ENCODE measurements around the gene TANC1. TPM values are rescaled to one million over a fixed set of nuclear protein-coding genes. Genes with fewer than 3 reads are reported as not detected.

TANC1 gene
- total RNA-seq, 4 donors from 2014 or later = 34.5 to 125 (median 47.0) TPM

DNA sequence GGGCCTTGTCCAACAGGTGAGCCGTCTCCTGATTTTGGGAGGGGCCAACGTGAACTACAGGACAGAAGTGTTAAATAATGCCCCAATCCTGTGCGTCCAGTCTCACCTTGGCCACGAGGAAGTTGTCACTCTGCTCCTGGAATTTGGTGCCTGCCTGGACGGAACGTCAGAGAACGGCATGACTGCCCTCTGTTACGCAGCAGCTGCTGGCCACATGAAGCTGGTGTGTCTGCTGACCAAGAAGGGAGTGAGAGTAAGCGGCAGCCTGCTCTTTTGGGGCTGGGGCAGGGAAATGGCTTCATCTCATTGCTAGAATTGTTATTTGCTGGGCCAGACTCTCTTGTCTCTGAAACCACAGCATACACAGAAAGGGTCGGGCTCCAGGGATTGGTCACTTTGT, 225.8 kb downstream of the TANC1 start:
- Histone ChIP-seq H3K4me1 (no peaks in the 10 kb centered on the region), H3K4me3 (no peak overlapping the region), H3K27ac (no peak overlapping the region), H3K36me3 (peaks cover 0 to 10% (median 4%) of the 10 kb centered on the region in 4 donors), H3K27me3 (no peaks in the 10 kb centered on the region), H3K9me3 (no peaks in the 10 kb centered on the region)
- intact Hi-C loops (cut with DNase I; ENCODE audit: low total_unique reads) = no loop called here
- TF ChIP-seq EP300 (IDR thresholded peaks at IDR 0.05; ENCODE audit: low read depth) (no peak), POLR2AphosphoS5 (IDR thresholded peaks at IDR 0.05) (no peak), POLR2A (IDR thresholded peaks at IDR 0.05) (no peak)
- TF ChIP-seq, protein P1, sequence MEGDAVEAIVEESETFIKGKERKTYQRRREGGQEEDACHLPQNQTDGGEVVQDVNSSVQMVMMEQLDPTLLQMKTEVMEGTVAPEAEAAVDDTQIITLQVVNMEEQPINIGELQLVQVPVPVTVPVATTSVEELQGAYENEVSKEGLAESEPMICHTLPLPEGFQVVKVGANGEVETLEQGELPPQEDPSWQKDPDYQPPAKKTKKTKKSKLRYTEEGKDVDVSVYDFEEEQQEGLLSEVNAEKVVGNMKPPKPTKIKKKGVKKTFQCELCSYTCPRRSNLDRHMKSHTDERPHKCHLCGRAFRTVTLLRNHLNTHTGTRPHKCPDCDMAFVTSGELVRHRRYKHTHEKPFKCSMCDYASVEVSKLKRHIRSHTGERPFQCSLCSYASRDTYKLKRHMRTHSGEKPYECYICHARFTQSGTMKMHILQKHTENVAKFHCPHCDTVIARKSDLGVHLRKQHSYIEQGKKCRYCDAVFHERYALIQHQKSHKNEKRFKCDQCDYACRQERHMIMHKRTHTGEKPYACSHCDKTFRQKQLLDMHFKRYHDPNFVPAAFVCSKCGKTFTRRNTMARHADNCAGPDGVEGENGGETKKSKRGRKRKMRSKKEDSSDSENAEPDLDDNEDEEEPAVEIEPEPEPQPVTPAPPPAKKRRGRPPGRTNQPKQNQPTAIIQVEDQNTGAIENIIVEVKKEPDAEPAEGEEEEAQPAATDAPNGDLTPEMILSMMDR (IDR thresholded peaks at IDR 0.05) = no peak
- 89% methylated on average over 10 of the region's 10 CpGs; no CpG with 5 or more reads in 1 of the 2 donors for WGBS, 2 donors (ENCODE audit: low coverage in 1 of 2)
- DNase-seq = no peak
- in situ Hi-C loops (cut with MboI; ENCODE audit: low pct_ligation_motif_present in 1 of 4, low pct_unique_long_range_greater_than_20kb in 1 of 4, low sequenced_read_pairs in 3 of 4) = no loop called here

DNA sequence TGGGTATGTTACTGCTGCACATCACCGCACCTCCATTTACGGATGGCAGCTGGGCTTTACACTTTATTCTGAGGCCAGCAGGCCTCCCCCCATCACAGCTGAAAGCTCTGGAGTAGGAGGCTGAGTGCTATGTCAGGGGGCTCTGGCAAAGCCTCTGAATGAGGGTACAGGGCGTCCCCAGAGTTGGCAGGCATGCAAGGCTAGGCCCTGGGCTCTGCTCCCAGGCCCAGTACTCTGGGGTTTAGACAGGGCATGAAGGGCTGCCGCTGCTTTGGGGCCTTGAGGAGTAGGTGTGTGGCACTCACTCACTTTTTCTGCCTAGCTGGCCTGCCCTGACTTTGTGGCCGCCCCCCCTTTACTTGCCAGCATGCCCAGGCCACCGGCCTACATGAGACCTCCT, 227.3 kb downstream of the TANC1 start:
- in situ Hi-C loops (cut with MboI; ENCODE audit: low pct_ligation_motif_present in 1 of 4, low pct_unique_long_range_greater_than_20kb in 1 of 4, low sequenced_read_pairs in 3 of 4) (no loop called here), intact Hi-C loops (cut with DNase I; ENCODE audit: low total_unique reads) (no loop called here)
- Histone ChIP-seq H3K27me3 (no peaks in the 10 kb centered on the region), H3K9me3 (no peaks in the 10 kb centered on the region), H3K27ac (no peak overlapping the region), H3K4me1 (no peaks in the 10 kb centered on the region), H3K4me3 (no peak overlapping the region), H3K36me3 (peaks cover 0 to 10% (median 4%) of the 10 kb centered on the region in 4 donors)
- DNase-seq = no peak
- TF ChIP-seq POLR2A (IDR thresholded peaks at IDR 0.05) (no peak), EP300 (IDR thresholded peaks at IDR 0.05; ENCODE audit: low read depth) (no peak), POLR2AphosphoS5 (IDR thresholded peaks at IDR 0.05) (no peak)
- TF ChIP-seq, protein P1 (IDR thresholded peaks at IDR 0.05) = no peak
- WGBS, 2 donors (ENCODE audit: low coverage in 1 of 2) = 94 to 96% methylated on average over 2 to 6 of the region's 6 CpGs

DNA sequence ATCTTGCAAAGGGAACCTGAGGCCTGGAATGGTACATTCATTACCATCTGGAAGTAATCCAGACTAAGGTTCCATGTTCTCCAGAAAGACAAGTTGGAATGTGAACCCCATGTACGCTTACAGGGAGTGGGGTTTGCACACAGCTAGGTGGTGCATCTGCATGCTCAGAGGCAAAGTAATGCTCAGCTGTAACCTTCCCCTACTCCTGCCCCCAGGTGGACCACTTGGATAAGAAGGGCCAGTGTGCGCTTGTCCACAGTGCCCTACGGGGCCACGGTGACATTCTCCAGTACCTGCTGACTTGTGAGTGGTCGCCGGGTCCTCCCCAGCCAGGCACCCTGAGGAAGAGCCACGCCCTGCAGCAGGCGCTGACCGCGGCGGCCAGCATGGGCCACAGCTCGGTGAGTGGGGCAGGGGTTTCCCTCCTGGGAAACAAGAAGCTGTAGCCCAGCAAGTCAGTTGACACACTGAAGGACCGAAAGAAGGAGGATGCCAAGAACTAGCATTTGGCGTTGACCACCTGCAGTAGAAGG, 228.0 kb downstream of the TANC1 start:
- H3K9me3 ChIP-seq = no peaks in the 10 kb centered on the region
- 95% methylated on average over 13 of the region's 14 CpGs; no CpG with 5 or more reads in 1 of the 2 donors for WGBS, 2 donors (ENCODE audit: low coverage in 1 of 2)
- no peak for DNase-seq
- TF ChIP-seq, protein P1 (IDR thresholded peaks at IDR 0.05) = no peak
- TF ChIP-seq POLR2AphosphoS5 (IDR thresholded peaks at IDR 0.05) = no peak
- TF ChIP-seq POLR2A (IDR thresholded peaks at IDR 0.05) = no peak
- TF ChIP-seq EP300 (IDR thresholded peaks at IDR 0.05; ENCODE audit: low read depth) = no peak
- H3K36me3 ChIP-seq = peaks cover 0 to 10% (median 4%) of the 10 kb centered on the region in 4 donors
- H3K4me1 ChIP-seq = peaks cover 0 to 5% (median under 1%) of the 10 kb centered on the region in 4 donors
- no peak overlapping the region for H3K27ac ChIP-seq
- H3K27me3 ChIP-seq = no peaks in the 10 kb centered on the region
- intact Hi-C loops (cut with DNase I; ENCODE audit: low total_unique reads) (no loop called here), in situ Hi-C loops (cut with MboI; ENCODE audit: low pct_ligation_motif_present in 1 of 4, low pct_unique_long_range_greater_than_20kb in 1 of 4, low sequenced_read_pairs in 3 of 4) (no loop called here)
- no peak overlapping the region for H3K4me3 ChIP-seq

DNA sequence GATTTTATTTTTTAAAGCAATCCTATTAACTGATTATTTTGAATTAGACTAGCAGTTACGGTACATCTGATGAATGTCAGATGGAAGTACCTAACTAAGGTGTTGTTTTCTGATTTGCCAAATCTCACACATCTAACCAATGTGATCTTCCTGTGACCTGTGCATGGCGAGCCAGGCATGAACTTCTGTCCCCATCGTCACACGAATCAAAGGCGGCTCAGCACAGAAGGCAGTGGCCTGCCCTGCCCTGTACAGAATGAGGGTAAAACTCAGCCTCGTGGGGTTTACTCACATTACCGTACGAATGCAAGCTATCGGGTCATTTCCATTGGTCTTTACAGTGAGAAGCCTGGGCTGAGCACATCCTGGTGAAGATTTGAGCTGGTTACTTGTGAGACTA, 230.8 kb downstream of the TANC1 start:
- TF ChIP-seq, protein P1 (IDR thresholded peaks at IDR 0.05) = no peak
- TF ChIP-seq POLR2AphosphoS5 (IDR thresholded peaks at IDR 0.05) = no peak
- no peak for TF ChIP-seq EP300 (IDR thresholded peaks at IDR 0.05; ENCODE audit: low read depth)
- no peak for TF ChIP-seq POLR2A (IDR thresholded peaks at IDR 0.05)
- Histone ChIP-seq H3K27ac (no peak overlapping the region), H3K4me1 (peaks cover 0 to 17% (median 9%) of the 10 kb centered on the region in 4 donors), H3K36me3 (peaks cover 0 to 10% (median 4%) of the 10 kb centered on the region in 4 donors), H3K4me3 (no peak overlapping the region), H3K27me3 (no peaks in the 10 kb centered on the region), H3K9me3 (no peaks in the 10 kb centered on the region)
- WGBS, 2 donors (ENCODE audit: low coverage in 1 of 2) = 94 to 100% methylated on average over 1 to 9 of the region's 9 CpGs
- intact Hi-C loops (cut with DNase I; ENCODE audit: low total_unique reads) = no loop called here
- in situ Hi-C loops (cut with MboI; ENCODE audit: low pct_ligation_motif_present in 1 of 4, low pct_unique_long_range_greater_than_20kb in 1 of 4, low sequenced_read_pairs in 3 of 4) = no loop called here
- DNase-seq = no peak

Measured in transverse colon (tissue), 4 donors.